ENCODE data around the gene PCDH9. TPM values are rescaled to one million over a fixed set of nuclear protein-coding genes. Genes with fewer than 3 reads are reported as not detected.

Gene PCDH9
- total and polyA plus RNA-seq, 7 donors = under 0.01 to 15.7 (median 8.7) TPM; not detected in 1

DNA sequence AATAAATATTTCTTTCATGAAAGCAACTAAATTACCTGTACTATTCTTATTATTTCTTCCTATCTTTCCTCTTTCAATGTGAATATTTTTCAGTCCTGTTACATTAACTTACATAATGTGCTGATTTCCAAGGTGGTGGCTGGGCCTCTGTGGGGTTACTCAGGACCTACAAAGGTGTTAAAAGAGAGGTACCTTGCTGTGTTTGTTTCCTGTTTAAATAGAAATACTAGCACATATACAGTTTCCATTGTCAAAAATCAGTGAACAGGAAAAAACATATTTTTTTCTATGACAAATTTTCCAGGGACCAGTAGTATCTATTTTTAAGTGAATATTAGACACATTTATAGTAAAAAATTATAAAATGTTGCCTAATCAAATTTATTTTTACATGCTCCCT is 8.7 kb upstream of the PCDH9 start:
- Histone ChIP-seq H3K9me3 (no peaks in the 10 kb centered on the region), H3K4me1 (no peaks in the 10 kb centered on the region), H3K4me3 (no peak overlapping the region), H3K27ac (no peak overlapping the region), H3K36me3 (no peaks in the 10 kb centered on the region), H3K27me3 (no peaks in the 10 kb centered on the region)
- DNase-seq = no peak
- intact Hi-C loops (cut with DNase I) = no loop called here
- TF ChIP-seq, protein P1, sequence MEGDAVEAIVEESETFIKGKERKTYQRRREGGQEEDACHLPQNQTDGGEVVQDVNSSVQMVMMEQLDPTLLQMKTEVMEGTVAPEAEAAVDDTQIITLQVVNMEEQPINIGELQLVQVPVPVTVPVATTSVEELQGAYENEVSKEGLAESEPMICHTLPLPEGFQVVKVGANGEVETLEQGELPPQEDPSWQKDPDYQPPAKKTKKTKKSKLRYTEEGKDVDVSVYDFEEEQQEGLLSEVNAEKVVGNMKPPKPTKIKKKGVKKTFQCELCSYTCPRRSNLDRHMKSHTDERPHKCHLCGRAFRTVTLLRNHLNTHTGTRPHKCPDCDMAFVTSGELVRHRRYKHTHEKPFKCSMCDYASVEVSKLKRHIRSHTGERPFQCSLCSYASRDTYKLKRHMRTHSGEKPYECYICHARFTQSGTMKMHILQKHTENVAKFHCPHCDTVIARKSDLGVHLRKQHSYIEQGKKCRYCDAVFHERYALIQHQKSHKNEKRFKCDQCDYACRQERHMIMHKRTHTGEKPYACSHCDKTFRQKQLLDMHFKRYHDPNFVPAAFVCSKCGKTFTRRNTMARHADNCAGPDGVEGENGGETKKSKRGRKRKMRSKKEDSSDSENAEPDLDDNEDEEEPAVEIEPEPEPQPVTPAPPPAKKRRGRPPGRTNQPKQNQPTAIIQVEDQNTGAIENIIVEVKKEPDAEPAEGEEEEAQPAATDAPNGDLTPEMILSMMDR (IDR thresholded peaks at IDR 0.05) = no peak
- TF ChIP-seq POLR2A (IDR thresholded peaks at IDR 0.05) = no peak
- no peak for TF ChIP-seq POLR2AphosphoS5 (IDR thresholded peaks at IDR 0.05)

DNA sequence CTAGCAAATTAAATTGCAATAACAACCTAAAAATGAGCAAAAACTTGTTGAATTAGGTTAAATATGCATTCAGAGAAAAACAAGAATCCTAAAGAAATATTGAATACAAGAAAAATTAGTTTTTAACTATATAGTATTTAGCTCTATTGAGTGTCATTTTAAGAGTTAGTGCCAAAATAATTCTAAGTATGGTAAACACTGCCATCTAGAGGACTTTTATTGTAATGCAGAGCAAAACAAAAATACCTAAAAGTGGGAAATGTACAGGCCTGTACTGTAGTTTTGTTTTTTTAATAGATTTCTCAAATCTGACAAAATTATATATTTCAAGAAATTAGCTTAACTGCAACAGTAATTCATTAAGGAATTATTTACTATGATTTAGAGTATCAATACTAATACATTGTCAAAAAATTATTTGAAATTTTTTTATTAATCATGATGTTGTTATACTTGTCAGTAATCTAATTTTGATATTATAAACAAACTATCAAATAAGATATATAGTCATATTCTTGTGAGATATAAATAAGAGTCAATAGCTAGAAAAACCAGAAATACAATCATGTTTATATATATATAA is 8.2 kb upstream of the PCDH9 start:
- no peak for DNase-seq
- Histone ChIP-seq H3K27ac (no peak overlapping the region), H3K9me3 (no peaks in the 10 kb centered on the region), H3K4me1 (no peaks in the 10 kb centered on the region), H3K27me3 (no peaks in the 10 kb centered on the region), H3K4me3 (no peak overlapping the region), H3K36me3 (no peaks in the 10 kb centered on the region)
- intact Hi-C loops (cut with DNase I) = no loop called here
- TF ChIP-seq, protein P1 (IDR thresholded peaks at IDR 0.05) = peak in 3 of 4 experiments; percentile 55 to 77 (median 58)
- no peak for TF ChIP-seq POLR2AphosphoS5 (IDR thresholded peaks at IDR 0.05)

DNA sequence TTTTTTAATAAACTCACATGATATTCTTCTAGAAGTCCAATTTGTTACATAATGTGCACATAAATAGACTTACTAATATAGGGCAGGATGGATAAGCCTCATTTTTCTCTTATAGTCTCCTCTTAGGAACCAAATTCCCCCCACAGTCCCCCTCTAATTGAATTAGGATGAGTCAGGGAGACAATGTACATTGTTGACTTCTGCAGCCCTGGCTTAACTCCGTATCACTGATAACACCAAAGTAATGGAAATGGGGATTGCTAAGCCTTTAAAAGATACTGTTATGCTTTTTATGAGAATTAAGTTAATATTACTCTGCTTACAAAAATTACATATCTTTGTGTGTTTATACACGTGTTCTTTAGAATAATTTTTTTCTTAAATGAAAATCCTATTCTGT is 5.1 kb upstream of the PCDH9 start:
- peaks cover 0 to 7% (median 0%) of the 10 kb centered on the region in 4 donors for H3K4me1 ChIP-seq
- H3K27me3 ChIP-seq = no peaks in the 10 kb centered on the region
- DNase-seq = no peak
- intact Hi-C loops (cut with DNase I) = no loop called here
- H3K9me3 ChIP-seq = no peaks in the 10 kb centered on the region
- H3K36me3 ChIP-seq = no peaks in the 10 kb centered on the region
- peak overlapping the region; percentile 12 to 94 (median 68) for H3K27ac ChIP-seq
- TF ChIP-seq EP300 (IDR thresholded peaks at IDR 0.05) (no peak), POLR2AphosphoS5 (IDR thresholded peaks at IDR 0.05) (no peak), POLR2A (IDR thresholded peaks at IDR 0.05) (no peak)
- TF ChIP-seq, protein P1 (IDR thresholded peaks at IDR 0.05) = no peak
- no peak overlapping the region for H3K4me3 ChIP-seq
- 56 to 78% methylated on average over 2 of the region's 2 CpGs for WGBS, 2 donors

DNA sequence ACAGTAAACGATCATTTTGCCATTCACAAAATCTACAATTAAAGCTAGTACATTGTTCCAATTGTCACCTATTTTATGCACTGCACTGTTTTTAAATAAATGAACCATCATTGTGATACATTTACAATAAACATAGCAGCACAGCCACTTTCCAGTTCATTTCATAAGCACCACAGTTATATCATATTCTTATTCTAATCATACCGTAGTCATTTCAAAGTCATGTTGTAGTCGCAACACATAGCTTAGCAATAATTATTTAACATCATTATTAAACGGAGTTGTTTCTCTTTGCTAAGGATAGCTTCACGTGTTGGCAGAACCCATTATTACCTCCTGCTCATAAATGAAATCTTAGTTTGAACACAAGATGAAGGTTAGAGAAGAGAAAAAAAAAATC is 2.2 kb upstream of the PCDH9 start:
- TF ChIP-seq POLR2A (IDR thresholded peaks at IDR 0.05) = no peak
- no peaks in the 10 kb centered on the region for H3K9me3 ChIP-seq
- 80 to 93% methylated on average over 5 of the region's 5 CpGs for WGBS, 2 donors
- DNase-seq = no peak
- peak overlapping the region in 2 of 4 donors; percentile 72 to 84 for H3K4me3 ChIP-seq
- H3K27me3 ChIP-seq = no peaks in the 10 kb centered on the region
- H3K27ac ChIP-seq = peak overlapping the region in 3 of 4 donors; percentile 87 to 94 (median 90)
- no peaks in the 10 kb centered on the region for H3K36me3 ChIP-seq
- H3K4me1 ChIP-seq = peaks cover 0 to 15% (median 9%) of the 10 kb centered on the region in 4 donors
- intact Hi-C loops (cut with DNase I) = loop anchor here (5.0 kb wide), 2 partner anchors 1290 to 1575 kb away; no protein-coding TSS in a partner anchor

DNA sequence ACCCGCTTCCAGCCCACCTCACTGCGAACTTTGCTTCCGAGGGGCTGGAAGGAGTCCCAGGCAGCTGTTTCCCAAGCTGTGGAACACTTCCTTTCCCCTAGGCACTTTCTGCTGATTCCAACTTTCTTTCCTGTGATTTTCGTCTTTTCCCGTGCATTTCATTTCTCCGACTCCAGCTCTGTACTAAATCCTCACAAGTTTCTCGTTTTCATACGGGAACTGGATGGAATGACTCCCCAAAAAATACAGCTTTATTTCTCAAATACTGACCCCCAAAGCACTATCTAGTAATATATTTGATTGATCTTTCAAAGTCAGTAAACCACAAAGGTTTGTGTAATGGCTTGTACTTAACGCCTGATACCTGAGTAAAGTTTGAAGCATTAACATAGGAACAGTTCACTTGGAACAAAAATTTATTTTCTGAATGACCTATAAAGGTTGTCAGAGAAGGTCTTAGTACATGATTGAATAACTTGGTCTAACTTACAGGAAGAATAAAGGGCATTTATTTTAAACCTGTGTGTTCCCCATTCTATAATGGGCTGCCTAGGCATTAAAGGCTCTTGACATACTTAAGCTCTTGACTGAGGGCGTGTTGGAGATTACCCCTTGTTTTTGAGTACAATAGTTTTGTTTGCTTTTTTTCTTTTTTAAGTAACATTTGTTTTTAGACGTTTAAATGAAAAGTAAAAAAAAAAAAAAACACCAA is 1.3 kb upstream of the PCDH9 start:
- WGBS, 2 donors = 1 to 7% methylated on average over 11 of the region's 11 CpGs
- TF ChIP-seq POLR2AphosphoS5 (IDR thresholded peaks at IDR 0.05) = peak in 2 of 4 donors; percentile 16 to 35
- no peak for TF ChIP-seq EP300 (IDR thresholded peaks at IDR 0.05)
- intact Hi-C loops (cut with DNase I) = loop anchor here (5.0 kb wide), 2 partner anchors 1289 to 1574 kb away; no protein-coding TSS in a partner anchor

More for the DNA sequence above, 1.3 kb upstream of the PCDH9 start:
- DNase-seq = no peak
- Histone ChIP-seq H3K4me1 (peaks cover 0 to 15% (median 9%) of the 10 kb centered on the region in 4 donors), H3K27me3 (no peaks in the 10 kb centered on the region), H3K4me3 (peak overlapping the region; percentile 72 to 89 (median 84)), H3K27ac (peak overlapping the region; percentile 87 to 94 (median 89)), H3K9me3 (no peaks in the 10 kb centered on the region), H3K36me3 (no peaks in the 10 kb centered on the region)
